OCI-LY1 (cell line): Measurements from ENCODE around the gene RXFP2.

ENCODE experiments used
- H2AFZ ChIP-seq: fragments of 200-600 bp; sonication (generic), shearing (Covaris generic); 2 replicates; pipeline ENCODE4 v1.6.0; 2014; ENCODE audit warnings: antibody characterized with exemption, mild to moderate bottlenecking, low read length
- H3F3A ChIP-seq: fragments of 200-600 bp; sonication (generic), shearing (Covaris generic); 2 replicates; pipeline ENCODE4 v1.6.0; 2014; ENCODE audit warnings: mild to moderate bottlenecking, antibody characterized with exemption, low read length, moderate library complexity; ENCODE audit not compliant: insufficient read depth
- H3K27ac ChIP-seq: fragments of 200-600 bp; sonication (generic); 2 replicates; pipeline ENCODE4 v1.5.1; 2014; ENCODE audit warnings: low read length, mixed run types, mild to moderate bottlenecking, low read depth; ENCODE audit not compliant: poor library complexity, severe bottlenecking
- H3K27me3 ChIP-seq: fragments of 200-600 bp; sonication (generic); 2 replicates; pipeline ENCODE4 v1.6.0; 2014; ENCODE audit warnings: antibody characterized with exemption, mild to moderate bottlenecking, low read length, moderate library complexity; ENCODE audit not compliant: insufficient read depth
- H3K36me3 ChIP-seq: fragments of 200-600 bp; sonication (generic); 2 replicates; pipeline ENCODE4 v1.6.1; 2014; ENCODE audit warnings: mild to moderate bottlenecking, antibody characterized with exemption, low read length, moderate library complexity, mixed read lengths; ENCODE audit not compliant: insufficient read depth
- H3K4me1 ChIP-seq: fragments of 200-600 bp; sonication (generic); 2 replicates; pipeline ENCODE4 v1.5.1; 2014; ENCODE audit warnings: mild to moderate bottlenecking, low read length, moderate library complexity; ENCODE audit not compliant: insufficient read depth, severe bottlenecking
- H3K4me2 ChIP-seq: fragments of 200-600 bp; sonication (generic), shearing (Covaris generic); 2 replicates; pipeline ENCODE4 v1.6.1; 2014; ENCODE audit warnings: low read length
- H3K4me3 ChIP-seq: fragments of 200-600 bp; sonication (generic); 2 replicates; pipeline ENCODE4 v1.5.1; 2014; ENCODE audit warnings: low read length, low read depth, mild to moderate bottlenecking, mixed read lengths; ENCODE audit not compliant: poor library complexity, severe bottlenecking
- H3K79me2 ChIP-seq: fragments of 200-600 bp; shearing (Covaris generic); 2 replicates; pipeline ENCODE4 v1.6.1; 2016; ENCODE audit warnings: mixed run types, low read length, mixed read lengths; ENCODE audit not compliant: insufficient read depth
- H3K9ac ChIP-seq: fragments of 200-600 bp; sonication (generic), shearing (Covaris generic); 2 replicates; pipeline ENCODE4 v1.6.1; 2014; ENCODE audit warnings: mild to moderate bottlenecking, low read length, mixed read lengths
- H3K9me2 ChIP-seq: fragments of 200-600 bp; sonication (generic), shearing (Covaris generic); 2 replicates; pipeline ENCODE4 v1.6.1; 2014; ENCODE audit warnings: low read depth, mild to moderate bottlenecking, low read length, mixed read lengths
- H3K9me3 ChIP-seq: fragments of 200-600 bp; shearing (Covaris generic); 2 replicates; pipeline ENCODE4 v1.6.1; 2014; ENCODE audit warnings: low read length, mixed read lengths
- H4K20me1 ChIP-seq: fragments of 200-600 bp; sonication (generic), shearing (Covaris generic); 2 replicates; pipeline ENCODE4 v1.6.0; 2016; ENCODE audit warnings: mild to moderate bottlenecking, low read length; ENCODE audit not compliant: insufficient read depth
- EZH2 ChIP-seq: fragments of 200-600 bp; sonication (generic), shearing (Covaris generic); IDR thresholded peaks from 2 replicates; pipeline ENCODE4 v1.8.0; 2017; ENCODE audit warnings: borderline replicate concordance, mixed run types, mild to moderate bottlenecking, antibody characterized with exemption, low read length, moderate library complexity, mixed read lengths
- TF ChIP-seq, protein P1 (sequence below): fragments of 200-600 bp; sonication (generic), shearing (Covaris generic); IDR thresholded peaks from 2 replicates; pipeline ENCODE4 v1.5.1; 2017; ENCODE audit warnings: mild to moderate bottlenecking, antibody characterized with exemption, low read length, moderate library complexity, mixed read lengths

RXFP2 gene

GRCh38 chr13:31793246-31793645 is 53.9 kb downstream of the RXFP2 start:
- H3F3A ChIP-seq = no peaks in the 10 kb centered on the region
- no peak overlapping the region for H3K4me2 ChIP-seq
- H3K4me3 ChIP-seq = no peak overlapping the region
- no peaks in the 10 kb centered on the region for H3K9me3 ChIP-seq
- H3K27me3 ChIP-seq = no peaks in the 10 kb centered on the region
- H4K20me1 ChIP-seq = no peaks in the 10 kb centered on the region
- TF ChIP-seq, protein P1, sequence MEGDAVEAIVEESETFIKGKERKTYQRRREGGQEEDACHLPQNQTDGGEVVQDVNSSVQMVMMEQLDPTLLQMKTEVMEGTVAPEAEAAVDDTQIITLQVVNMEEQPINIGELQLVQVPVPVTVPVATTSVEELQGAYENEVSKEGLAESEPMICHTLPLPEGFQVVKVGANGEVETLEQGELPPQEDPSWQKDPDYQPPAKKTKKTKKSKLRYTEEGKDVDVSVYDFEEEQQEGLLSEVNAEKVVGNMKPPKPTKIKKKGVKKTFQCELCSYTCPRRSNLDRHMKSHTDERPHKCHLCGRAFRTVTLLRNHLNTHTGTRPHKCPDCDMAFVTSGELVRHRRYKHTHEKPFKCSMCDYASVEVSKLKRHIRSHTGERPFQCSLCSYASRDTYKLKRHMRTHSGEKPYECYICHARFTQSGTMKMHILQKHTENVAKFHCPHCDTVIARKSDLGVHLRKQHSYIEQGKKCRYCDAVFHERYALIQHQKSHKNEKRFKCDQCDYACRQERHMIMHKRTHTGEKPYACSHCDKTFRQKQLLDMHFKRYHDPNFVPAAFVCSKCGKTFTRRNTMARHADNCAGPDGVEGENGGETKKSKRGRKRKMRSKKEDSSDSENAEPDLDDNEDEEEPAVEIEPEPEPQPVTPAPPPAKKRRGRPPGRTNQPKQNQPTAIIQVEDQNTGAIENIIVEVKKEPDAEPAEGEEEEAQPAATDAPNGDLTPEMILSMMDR = no peak
- TF ChIP-seq EZH2 = no peak
- H3K79me2 ChIP-seq = no peaks in the 10 kb centered on the region
- no peaks in the 10 kb centered on the region for H3K36me3 ChIP-seq
- no peak overlapping the region for H3K9ac ChIP-seq
- H2AFZ ChIP-seq = no peak overlapping the region
- no peak overlapping the region for H3K27ac ChIP-seq
- H3K4me1 ChIP-seq = no peaks in the 10 kb centered on the region
- H3K9me2 ChIP-seq = no peaks in the 10 kb centered on the region

GRCh38 chr13:31794452-31794851 is 55.1 kb downstream of the RXFP2 start:
- H2AFZ ChIP-seq = no peak overlapping the region

DNA sequence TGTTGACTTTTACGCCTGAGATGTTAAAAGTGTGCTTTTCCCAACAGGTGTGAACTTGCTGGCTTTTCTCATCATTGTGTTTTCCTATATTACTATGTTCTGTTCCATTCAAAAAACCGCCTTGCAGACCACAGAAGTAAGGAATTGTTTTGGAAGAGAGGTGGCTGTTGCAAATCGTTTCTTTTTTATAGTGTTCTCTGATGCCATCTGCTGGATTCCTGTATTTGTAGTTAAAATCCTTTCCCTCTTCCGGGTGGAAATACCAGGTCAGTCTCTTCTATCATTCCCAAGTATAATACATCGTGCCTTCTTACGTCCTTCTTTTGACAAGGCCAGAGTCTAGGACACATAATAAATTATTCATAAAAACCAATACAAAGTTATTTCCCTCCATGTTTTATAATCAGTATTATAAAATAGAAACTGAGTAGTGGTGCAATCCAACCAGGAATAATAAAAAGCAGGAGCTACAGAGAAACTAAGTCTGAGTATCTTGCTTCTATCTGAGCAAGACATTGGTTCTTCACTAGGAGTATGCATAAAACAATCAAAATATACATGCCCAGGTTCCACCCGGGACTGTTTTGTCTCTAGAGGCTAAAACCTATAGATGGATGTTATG is 57.9 kb downstream of the RXFP2 start:
- no peaks in the 10 kb centered on the region for H3K36me3 ChIP-seq
- H4K20me1 ChIP-seq = no peaks in the 10 kb centered on the region
- no peak overlapping the region for H3K9ac ChIP-seq
- H3K4me1 ChIP-seq = no peaks in the 10 kb centered on the region
- no peaks in the 10 kb centered on the region for H3K9me2 ChIP-seq
- H3K27me3 ChIP-seq = no peaks in the 10 kb centered on the region
- H3F3A ChIP-seq = no peaks in the 10 kb centered on the region
- no peaks in the 10 kb centered on the region for H3K9me3 ChIP-seq
- no peak overlapping the region for H2AFZ ChIP-seq
- H3K4me2 ChIP-seq = no peak overlapping the region
- TF ChIP-seq, protein P1 = 0 out of 2 replicates have a peak, but pooled peaks have one; percentile 11
- TF ChIP-seq EZH2 = no peak
- no peak overlapping the region for H3K27ac ChIP-seq
- H3K4me3 ChIP-seq = no peak overlapping the region
- H3K79me2 ChIP-seq = no peaks in the 10 kb centered on the region

More at GRCh38 chr13:31794452-31794851, 55.1 kb downstream of the RXFP2 start:
- H3K9me3 ChIP-seq = no peaks in the 10 kb centered on the region
- H3K4me2 ChIP-seq = no peak overlapping the region
- H3K27me3 ChIP-seq = no peaks in the 10 kb centered on the region
- no peak overlapping the region for H3K27ac ChIP-seq
- TF ChIP-seq, protein P1 = no peak
- TF ChIP-seq EZH2 = no peak
- no peaks in the 10 kb centered on the region for H3K79me2 ChIP-seq
- H3K4me3 ChIP-seq = no peak overlapping the region
- H3F3A ChIP-seq = no peaks in the 10 kb centered on the region
- no peaks in the 10 kb centered on the region for H4K20me1 ChIP-seq
- no peaks in the 10 kb centered on the region for H3K9me2 ChIP-seq
- H3K9ac ChIP-seq = no peak overlapping the region
- H3K36me3 ChIP-seq = no peaks in the 10 kb centered on the region
- no peaks in the 10 kb centered on the region for H3K4me1 ChIP-seq
